ENCODE data around the gene TREM2. TPM values are rescaled to one million over a fixed set of nuclear protein-coding genes. Genes with fewer than 3 reads are reported as not detected.
"Not testable (repeated sequence)": the region's sequence is repeated elsewhere in the genome, so short reads cannot be mapped to it uniquely, and the experiment has no call there.

The TREM2 gene
- total RNA-seq, 1 donor from 2014 or later: not detected

DNA sequence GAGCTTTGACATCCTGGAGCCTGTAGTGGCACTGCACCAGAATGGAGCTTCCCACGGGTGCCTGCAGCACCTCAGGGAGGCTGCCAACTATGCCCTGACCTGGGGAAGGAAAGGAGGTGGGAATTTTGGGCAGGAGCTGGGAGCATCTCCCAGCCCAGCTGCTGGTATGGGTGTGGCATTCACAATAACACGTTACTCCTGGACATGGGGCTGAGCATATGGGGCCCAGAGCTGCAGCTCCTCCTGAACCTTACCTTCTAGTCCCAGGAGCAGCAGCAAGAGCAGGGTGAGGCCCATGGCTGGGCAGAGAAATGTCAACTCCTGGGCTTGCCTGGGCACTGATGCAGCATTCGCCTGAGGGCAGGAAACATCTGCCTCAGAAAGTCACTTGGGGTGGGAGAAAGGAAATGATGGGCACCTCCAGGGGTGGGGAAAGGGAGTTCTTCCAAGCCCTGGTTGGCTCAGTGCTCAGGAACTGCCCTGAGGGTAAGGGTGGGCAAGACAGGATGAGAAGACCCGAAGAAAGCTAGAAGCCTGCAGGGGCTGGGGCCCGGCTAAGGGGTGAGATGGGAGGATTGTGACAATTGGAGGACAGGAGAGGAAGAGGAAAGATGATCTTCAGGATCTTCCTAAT, 8.8 kb downstream of the TREM2 start, which contains the start of gene TREML1:
Gene TREML1, minus strand, starts transcription at position 356 of the 634 bp plus-strand sequence. Its CDS starts 59 bp downstream, at position 297.
- DNase-seq: no peak

DNA sequence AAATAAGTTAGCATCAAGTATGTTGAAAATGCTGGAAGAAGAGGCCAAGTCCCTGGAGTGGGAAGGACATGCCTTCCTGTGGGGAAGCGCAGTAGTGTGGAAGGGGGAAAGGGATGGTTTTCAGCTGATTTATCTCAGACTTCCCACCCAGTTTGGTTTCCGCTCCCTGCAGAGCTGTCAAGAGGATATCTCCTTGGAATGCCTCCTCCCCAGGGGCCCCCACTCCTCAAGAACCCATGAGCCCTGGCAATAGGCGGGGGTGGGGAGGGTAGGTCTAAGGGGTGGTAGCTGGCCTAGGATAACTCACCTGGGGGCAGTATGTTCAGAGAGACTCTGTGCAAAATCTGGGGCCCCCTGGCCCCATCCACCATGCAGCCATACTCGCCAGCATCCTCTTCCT, 9.5 kb downstream of the TREM2 start:
- DNase-seq: no peak

DNA sequence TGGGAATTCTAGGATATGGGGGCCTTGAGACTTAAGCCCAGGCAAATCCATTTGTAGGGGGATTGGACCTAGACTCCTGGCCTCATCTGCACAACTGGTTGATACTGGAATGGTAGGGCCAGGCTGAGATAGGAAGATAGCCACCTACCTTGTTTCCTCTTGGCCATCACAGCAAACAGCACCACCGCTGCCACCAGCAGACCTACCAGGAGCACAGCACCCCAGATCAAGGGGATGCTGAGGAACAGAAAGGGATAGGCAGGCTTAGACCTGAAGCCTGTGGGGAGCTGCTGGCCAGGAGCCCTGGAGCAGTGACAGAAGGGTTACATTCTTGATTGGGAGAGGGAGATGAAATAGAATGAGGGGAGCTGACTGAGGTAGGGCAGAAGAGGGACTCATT, 12.2 kb downstream of the TREM2 start:
- no peak for DNase-seq

DNA sequence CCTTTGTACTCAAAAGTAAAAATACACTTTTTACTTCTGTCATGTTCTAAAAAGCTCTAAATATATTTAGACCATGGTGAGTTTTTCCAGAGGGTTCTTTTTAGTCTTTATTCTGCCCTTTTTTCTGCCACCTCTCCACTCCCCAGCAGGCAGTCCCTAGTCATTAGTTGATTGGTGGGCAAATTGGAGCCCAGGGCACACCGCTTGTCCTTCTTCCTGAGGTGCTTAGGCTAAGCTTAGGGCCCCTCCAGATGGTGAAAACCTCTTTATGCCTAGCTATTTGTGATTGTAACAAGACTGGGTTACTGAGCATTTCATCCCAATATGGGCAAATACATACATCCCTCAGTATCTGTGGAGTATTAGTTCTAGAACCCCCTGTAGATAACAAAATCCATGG, 15.0 kb downstream of the TREM2 start:
- DNase-seq: no peak

DNA sequence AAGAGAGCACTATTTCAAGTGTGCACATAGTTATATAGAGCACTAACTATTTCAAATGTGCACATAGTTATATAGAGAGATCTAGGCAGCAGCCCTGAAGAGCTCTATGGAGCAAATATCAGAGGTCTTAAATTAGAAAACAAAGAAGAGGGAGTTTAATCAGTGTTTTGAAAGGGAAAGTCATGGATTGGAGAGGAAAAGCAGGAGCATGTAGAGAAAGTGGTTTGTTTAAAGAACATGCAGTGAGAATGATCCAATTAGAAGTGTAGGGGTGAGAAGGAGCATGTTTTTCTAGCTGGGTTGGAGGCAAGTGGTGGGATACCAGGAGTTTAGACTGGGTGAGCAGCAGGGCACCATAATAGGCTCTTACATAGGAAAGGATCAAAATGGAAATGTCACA, 26.0 kb downstream of the TREM2 start:
- no peak for DNase-seq

DNA sequence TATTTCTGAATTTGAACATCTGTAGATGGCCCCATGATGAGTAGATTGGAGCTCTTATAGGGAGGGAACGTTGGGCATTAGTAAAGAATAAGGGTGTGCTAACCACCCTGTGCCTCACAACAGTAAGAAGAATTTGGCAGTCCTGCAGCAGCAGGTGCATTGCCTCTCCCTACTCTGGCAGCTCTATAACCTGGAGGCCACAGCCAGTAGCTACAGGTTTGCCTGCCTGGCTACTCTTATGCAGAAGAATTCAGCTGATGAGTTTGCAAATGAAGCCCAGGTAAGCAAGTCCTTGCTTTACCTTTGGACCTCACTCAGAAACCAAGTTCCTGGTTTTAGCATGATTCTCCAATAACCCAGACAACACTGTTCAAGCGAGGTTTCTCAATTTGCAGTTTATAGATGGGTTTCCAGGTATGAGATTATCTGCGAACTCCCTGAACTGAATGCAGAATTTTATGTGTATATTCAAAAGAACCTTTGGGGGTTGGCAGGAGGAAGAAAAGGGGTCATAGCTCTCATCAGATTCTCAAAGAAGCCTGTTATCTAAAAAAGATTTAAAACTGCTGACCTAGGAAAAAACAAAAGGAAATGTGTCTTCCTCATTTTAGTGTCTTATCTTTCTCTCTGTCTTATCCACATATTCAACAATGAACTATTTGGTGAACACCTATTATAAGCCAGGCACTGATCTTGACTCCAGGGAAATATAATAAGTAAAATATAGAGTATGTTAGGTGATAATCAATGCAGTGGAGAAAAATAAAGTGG, 27.7 kb downstream of the TREM2 start:
- no peak for DNase-seq

DNA sequence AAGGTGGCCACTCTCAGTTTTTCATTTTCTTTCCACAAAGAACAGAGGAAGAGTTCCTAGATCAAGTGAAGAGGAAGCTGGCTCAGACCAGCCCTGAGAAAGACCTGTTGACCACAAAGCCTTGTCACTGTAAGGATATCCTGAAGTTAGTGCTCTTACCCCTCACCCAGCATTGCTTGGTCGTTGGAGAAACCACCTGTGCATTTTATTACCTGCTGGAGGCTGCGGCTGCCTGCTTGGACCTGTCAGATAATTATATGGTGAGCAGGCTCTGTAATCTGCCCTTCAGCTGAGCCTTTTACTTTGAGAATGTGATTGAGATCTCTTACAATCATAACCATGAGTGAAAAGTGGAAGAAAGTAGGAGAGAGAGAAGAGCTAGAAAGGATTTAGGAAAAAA, 30.7 kb downstream of the TREM2 start:
- DNase-seq: no peak

DNA sequence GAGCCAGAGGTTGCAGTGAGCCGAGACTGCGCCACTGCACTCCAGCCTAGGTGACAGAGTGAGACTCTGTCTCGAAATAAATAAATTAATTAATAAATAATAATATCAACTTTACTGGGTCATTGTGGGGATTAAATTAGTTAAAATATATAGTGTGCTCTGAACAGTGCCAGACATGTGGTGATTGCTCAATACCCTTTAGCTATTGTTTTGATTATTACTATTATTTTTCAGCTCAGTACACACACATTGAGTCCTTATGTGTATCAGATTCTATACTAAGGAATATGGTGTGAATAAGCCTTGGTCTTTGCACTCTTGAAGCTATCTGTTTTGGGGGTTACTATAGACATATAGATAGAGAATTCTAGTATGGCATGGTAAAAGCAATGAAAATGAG, 37.6 kb downstream of the TREM2 start:
- DNase-seq: no peak

DNA sequence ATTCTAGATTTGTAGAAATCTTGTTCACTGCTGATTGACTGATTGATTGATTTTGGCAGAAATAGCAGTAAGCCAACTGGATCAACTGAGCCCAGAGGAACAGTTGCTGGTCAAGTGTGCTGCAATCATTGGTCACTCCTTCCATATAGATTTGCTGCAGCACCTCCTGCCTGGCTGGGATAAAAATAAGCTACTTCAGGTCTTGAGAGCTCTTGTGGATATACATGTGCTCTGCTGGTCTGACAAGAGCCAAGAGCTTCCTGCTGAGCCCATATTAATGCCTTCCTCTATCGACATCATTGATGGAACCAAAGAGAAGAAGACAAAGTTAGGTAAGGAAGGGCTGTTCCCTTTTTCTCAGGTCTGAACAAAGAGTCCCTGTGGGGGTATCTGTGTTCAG, 40.0 kb downstream of the TREM2 start:
- DNase-seq: no peak

DNA sequence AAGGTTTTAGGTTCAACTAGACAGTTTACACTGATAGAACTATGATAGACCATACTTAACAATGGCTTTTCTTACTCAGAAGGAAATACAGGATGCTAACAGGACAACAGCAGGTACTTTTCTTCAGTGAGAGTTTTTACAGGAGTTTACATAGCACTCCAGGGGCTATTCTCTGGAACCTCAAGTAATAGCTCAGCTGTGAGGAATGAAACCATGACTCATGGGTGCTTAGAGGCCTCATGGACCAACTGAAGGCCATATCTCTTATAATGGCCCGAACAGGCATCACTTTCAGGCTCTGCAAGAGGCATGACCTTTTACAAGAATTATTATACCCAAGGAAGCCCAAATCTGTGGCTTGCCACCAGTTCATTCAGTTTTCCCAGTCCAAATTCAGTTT, 40.5 kb downstream of the TREM2 start:
- no peak for DNase-seq

DNA sequence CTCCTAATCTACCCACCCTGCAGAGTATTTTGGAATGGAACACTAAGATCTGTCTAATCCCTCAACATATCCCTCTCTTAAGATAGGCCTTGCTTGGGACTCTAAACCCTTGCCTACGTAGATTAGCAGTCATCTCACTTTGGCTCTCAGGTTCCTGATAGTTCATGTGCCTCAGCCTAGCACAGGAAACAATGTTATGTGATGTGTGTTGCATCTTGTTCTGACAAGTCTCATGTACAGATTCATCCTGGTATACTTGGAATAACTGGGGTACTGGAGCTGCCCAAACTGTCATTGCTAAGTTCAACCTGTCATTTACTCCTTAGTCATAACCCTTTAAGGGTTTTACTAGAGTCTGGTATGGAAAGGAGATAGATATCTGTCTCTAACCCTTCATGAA, 42.9 kb downstream of the TREM2 start:
- DNase-seq: no peak

DNA sequence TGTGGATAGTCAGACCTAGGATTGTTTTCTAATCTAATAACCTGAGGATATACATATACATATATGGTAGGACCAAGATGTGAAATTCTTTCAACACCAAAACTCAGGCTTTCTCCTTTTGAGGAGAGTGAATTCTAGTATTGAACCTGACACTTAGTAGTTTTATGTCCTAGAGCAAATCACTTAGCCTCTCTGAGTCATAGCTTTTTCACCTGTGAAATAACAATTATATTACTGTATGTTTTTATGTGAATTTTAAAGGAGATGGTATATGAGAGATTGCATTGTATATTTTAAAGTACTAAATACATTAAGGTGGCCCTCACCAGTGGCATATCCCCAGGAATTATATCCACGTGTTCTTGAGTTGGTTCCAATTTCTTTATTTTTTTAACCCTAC, 43.4 kb downstream of the TREM2 start:
- DNase-seq: no peak

DNA sequence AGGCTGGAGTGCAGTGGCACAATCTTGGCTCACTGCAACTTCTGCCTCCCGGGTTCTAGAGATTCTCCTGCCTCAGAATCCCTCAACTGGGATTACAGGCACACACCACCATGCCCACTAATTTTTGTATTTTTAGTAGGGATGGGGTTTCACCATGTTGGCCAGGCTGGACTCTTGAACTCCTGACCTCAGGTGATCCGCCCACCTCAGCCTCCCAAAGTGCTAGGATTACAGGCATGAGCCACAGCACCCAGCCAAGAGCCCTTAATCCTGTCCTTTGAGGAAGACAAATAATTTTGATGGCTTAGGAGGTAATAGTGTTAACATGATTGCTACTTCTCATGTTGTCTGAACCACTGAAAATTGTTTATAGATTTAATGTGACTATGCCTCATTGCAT, 47.9 kb downstream of the TREM2 start:
- not testable (repeated sequence) for DNase-seq

DNA sequence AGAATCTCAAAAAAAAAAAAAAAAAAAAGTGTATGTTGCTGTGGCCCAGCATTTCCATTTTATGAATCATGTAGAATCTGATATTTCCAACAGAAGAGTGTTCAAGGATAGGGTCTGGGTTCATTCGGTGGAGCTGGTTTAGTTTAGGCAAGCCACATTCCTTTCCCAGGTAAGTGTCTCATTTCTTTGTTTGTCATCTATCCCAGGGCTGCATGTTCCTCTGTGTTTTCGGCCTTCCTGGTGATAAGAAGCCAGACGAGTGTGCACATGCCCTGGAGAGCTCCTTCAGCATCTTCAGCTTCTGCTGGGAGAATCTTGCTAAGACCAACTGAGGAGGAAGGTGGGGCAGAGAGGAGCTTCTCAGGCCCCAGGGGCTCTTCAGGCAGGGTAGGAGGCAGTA, 51.9 kb downstream of the TREM2 start:
- DNase-seq: no peak

Other genes with a start within 250 kb of the TREM2 start
- 3.0 TPM for gene UNC5CL, start 123.9 kb downstream of the TREM2 start, total RNA-seq
- 1.4 TPM for gene TSPO2, start 120.6 kb downstream of the TREM2 start, total RNA-seq
- 552 TPM for gene APOBEC2, start 109.9 kb downstream of the TREM2 start, total RNA-seq
- 8.3 TPM for gene OARD1, start 90.8 kb downstream of the TREM2 start, total RNA-seq
- gene NFYA, start 90.1 kb downstream of the TREM2 start, total RNA-seq: 27.8 TPM
- not detected for gene TREML1, start 8.8 kb downstream of the TREM2 start, total RNA-seq
- gene TREML2, start 38.0 kb upstream of the TREM2 start, total RNA-seq: 0.10 TPM
- not detected for gene TREML4, start 65.2 kb upstream of the TREM2 start, total RNA-seq
- 1.7 TPM for gene TREM1, start 123.6 kb upstream of the TREM2 start, total RNA-seq
- not detected for gene NCR2, start 172.5 kb upstream of the TREM2 start, total RNA-seq

All from tongue (tissue), 2 donors.